CD4-positive, alpha-beta T cell treated with Interleukin-12 subunit alpha and Interleukin-12 subunit beta, for 1 hour (primary cell): ENCODE data around the gene UBE2D3.
A peak's percentile ranks its signal among the peaks of the same experiment; 100 is the strongest.
"Not testable (repeated sequence)": the region's sequence is repeated elsewhere in the genome, so short reads cannot be mapped to it uniquely, and the experiment has no call there.

ENCODE experiments used
- DNase-seq: peaks from one replicate; pipeline ENCODE4 v3.0.0-alpha.2; 2020

Gene UBE2D3

DNA sequence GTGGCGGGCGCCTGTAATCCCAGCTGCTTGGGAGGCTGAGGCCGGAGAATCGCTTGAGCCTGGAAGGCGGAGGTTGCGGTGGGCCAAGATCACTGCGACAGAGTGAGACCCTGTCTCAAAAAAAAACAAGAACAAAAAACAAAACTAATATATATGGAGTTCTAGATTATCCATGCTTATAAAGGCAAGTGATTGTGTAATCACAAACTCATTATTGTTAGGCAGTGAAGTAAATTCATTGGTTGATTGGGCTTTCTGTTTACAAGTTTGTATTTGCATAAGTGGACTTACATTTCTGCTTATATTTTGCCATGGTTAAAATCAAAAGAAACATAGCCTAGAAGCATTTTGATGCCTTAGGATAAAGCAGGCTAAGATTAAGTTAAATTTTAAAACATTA lies 2.5 kb upstream of the UBE2D3 start:
- no peak for DNase-seq

DNA sequence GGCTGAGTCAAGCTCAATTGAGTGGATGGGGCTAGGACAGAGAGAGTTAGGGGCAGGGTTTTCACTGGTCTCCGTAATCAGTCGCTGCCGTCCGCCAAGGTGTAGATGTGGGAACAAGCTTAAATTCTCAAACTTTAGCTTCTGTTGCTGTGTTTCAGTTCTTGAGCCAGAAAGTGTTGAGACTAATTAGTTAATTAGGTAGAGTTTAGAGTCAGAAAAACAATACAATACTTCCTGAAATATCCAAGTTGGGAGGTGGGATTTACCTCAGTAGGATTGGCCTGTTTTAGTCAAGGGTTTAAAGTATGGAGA lies 1.1 kb upstream of the UBE2D3 start:
- no peak for DNase-seq

DNA sequence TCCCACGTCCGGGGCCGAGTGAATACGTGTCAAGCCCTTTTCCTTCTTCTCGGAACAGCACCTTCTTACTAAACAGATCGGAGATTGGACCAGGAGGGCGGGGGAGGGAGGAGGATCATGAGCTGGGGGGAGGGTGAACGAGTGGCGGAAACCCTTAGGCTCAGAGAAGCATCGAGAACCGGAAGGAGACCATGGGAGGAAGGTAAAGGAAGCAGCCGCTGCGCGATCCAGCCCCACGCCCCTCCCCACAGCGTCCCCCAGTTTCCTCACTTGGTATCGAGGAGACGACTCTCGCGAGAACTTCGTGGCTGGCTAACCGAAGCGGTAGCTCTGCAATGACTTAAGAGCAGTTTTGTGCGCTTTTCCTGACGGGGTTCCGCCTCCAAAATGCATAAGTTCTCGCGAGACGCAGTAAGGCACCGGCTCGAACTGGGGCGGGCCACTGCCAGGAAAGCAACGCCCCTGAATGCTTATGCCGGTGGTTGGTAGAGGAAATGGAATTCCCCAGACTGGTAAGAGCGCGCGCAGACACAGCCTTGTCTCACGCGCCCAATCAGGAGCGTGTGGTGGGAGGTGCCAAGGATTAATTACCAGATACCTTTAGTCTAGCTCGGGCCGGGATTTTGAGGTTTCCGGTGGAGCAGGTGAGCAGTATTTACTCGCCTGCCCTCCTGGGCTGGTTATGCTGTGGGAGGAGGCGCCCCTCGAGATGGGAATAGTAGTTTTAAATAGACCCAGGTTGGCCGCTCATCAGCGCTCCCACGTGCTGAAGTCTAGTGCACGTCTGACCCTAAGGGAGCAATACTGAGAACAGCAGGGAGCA lies 534 bp upstream of the UBE2D3 start:
- peak; percentile 99 for DNase-seq

- no peak for DNase-seq
These were observed 1.1 kb downstream of the UBE2D3 start for GRCh38 chr4:102826105-102826889.

GRCh38 chr4:102825261-102826091 lies 1.9 kb downstream of the UBE2D3 start:
- DNase-seq: peak; percentile 52

GRCh38 chr4:102824398-102824797 lies 3.0 kb downstream of the UBE2D3 start:
- DNase-seq: no peak

DNA sequence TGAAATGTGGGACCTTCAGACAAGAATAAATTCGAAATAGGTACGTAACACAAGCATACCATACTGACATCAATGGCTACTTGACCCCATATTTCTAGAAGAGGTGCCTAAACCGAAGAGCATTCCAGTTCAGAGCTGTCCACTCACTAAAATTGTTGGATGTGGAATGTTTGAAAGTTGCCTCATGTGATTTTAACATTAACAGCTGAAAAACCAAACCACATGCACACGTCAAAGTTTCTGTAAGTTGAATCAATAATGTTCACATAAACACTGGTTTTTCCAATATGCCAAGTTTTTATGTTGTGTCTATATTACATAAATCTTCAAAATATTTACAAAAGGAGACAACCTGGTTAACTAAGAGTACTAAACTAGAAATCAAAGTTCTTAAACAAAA lies 3.5 kb downstream of the UBE2D3 start:
- no peak for DNase-seq

GRCh38 chr4:102823464-102823863 lies 3.9 kb downstream of the UBE2D3 start:
- no peak for DNase-seq

DNA sequence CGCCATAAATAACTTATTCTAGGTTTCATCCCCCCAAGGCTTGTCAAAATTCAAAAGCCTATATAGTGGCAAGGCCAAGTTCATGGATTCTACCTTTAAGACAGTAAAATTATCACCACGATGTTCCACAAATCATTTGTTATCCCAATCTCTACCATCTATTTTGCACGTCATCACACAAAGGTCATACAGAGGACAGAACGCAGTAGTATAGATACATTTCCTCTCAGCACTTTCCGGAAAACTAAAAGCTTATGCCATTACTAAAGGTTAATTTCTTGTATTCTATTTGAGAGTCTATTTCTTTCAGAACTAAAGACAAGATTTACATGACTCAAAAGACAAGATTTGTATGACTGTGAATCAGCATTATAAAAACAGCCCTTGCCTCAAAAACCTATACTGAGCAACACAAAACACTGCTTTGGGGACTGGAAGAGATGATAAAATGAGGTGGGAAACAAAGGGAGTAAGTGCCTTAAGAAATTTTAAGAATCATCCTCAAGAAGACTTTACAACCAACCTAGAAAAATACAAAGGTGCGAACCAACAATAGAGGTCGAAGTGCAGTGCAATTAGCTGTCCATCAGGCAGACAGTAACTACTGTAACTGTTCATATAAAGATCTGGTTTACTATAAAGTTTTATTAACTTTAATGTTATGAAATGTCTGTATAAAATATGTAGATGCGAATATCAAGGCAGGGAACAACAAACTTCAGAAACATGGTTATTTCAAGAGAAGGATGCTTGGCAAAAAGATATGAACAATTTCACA lies 7.6 kb downstream of the UBE2D3 start:
- peak; percentile 75 for DNase-seq

- DNase-seq: not testable (repeated sequence)
These were observed 8.3 kb downstream of the UBE2D3 start for GRCh38 chr4:102819100-102819499.

- DNase-seq: no peak
These were observed 9.6 kb downstream of the UBE2D3 start for GRCh38 chr4:102817613-102818268.

GRCh38 chr4:102817021-102817605 lies 10.2 kb downstream of the UBE2D3 start:
- no peak for DNase-seq

GRCh38 chr4:102815981-102816380 lies 11.4 kb downstream of the UBE2D3 start:
- no peak for DNase-seq

DNA sequence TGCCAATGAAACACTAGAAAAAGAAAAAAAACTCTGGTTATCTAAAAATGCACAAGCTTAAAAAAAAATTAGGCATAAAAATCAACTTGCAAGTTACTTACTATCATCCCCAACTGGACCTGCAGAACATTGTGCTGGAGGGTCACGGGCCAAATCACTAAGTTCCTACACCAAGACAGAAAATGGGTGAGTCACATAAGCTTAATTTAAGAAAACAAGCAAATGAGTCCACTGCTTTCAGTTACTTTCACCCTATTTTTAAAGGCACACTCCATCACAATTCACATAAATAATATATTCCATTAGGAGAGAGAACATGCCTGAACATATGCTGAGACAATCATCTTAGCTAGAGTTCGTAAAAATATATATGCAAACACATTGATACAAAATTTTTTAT lies 17.7 kb downstream of the UBE2D3 start:
- no peak for DNase-seq

- DNase-seq: no peak
These were observed 18.2 kb downstream of the UBE2D3 start for GRCh38 chr4:102809190-102809589.

GRCh38 chr4:102808009-102808408 lies 19.3 kb downstream of the UBE2D3 start:
- no peak for DNase-seq

DNA sequence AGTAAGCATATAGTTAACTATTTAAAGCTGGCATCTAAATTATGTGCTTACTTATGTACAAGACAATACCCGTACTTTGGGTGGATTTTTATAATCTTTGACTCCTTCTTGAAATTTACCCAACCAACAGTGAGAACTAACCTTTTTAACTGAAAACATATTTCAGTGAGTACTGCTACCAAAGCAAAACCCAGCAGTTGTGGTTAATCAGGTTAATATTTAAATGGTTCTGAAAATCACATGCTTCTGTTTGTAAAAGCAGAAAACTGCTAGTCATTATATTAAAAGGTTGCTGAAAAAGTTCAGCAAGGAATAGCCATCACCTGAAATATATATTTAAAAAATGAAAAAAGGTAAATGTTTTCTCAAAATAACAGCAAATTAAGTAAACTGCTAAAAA lies 20.0 kb downstream of the UBE2D3 start:
- DNase-seq: no peak

DNA sequence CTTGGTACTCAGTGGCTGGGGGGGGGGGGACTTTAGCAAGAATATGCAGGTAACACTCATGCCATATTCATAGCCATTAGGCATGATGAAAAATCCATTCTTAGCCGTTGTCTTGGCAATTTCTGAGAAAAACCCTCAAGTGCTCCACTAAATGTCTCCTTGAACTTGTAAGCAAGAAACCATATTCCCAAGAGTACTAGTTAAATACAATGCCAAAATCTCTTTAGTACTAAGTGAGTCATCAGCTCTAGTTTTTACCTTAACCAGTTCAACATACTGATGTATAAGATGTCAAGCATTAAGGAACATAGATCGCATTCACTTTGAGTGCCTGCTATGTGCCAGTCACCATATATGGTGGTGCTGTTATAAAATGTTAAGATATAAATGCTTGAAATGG lies 27.5 kb downstream of the UBE2D3 start:
- DNase-seq: no peak

GRCh38 chr4:102794999-102795398 lies 32.4 kb downstream of the UBE2D3 start:
- DNase-seq: no peak

GRCh38 chr4:102792361-102792936 lies 34.9 kb downstream of the UBE2D3 start:
- no peak for DNase-seq

GRCh38 chr4:102791318-102791835 lies 36.0 kb downstream of the UBE2D3 start:
- DNase-seq: no peak
